HepG2 (cell line): ENCODE data around the gene MRPS7. TPM values are rescaled to one million over a fixed set of nuclear protein-coding genes. Genes with fewer than 3 reads are reported as not detected.

Experiments used
- ATF6 ChIP-seq: sonication (generic); formaldehyde crosslinking; conservative IDR thresholded peaks from 2 replicates; pipeline ENCODE4 v1.4.0; 2020; ENCODE audit warnings: missing genetic modification reagents
- ELF4 ChIP-seq: sonication (generic); formaldehyde crosslinking; IDR thresholded peaks from 2 replicates; pipeline ENCODE4 v1.5.0; 2020; ENCODE audit warnings: missing genetic modification reagents, mild to moderate bottlenecking, moderate library complexity, borderline replicate concordance
- LBX2 ChIP-seq: sonication (generic); formaldehyde crosslinking; IDR thresholded peaks from 2 replicates; pipeline ENCODE4 v1.5.0; 2020; ENCODE audit warnings: missing genetic modification reagents, mild to moderate bottlenecking, borderline replicate concordance
- SOX5 ChIP-seq: IDR thresholded peaks from 2 replicates; pipeline ENCODE4 v1.6.1; 2016; ENCODE audit warnings: borderline replicate concordance
- SP2 ChIP-seq: sonication (generic); formaldehyde crosslinking; IDR thresholded peaks from 2 replicates; pipeline ENCODE4 v1.5.1; 2020; ENCODE audit warnings: mild to moderate bottlenecking, missing genetic modification reagents
- STAG1 ChIP-seq: sonication (generic); formaldehyde crosslinking; IDR thresholded peaks from 2 replicates; pipeline ENCODE4 v1.4.0; 2020; ENCODE audit warnings: missing genetic modification reagents
- THAP11 ChIP-seq: IDR thresholded peaks from 2 replicates; pipeline ENCODE4 v1.6.1; 2016; ENCODE audit warnings: missing biosample characterization, missing genetic modification reagents
- YY1 ChIP-seq: IDR thresholded peaks from 2 replicates; pipeline ENCODE4 v1.6.1; 2011; ENCODE audit warnings: low read length, low read depth, moderate library complexity, mild to moderate bottlenecking; ENCODE audit not compliant: insufficient read depth, insufficient replicate concordance
- ZNF225 ChIP-seq: sonication (generic); formaldehyde crosslinking; IDR thresholded peaks from 2 replicates; pipeline ENCODE4 v1.4.0; 2020; ENCODE audit warnings: mild to moderate bottlenecking, missing genetic modification reagents
- ZNF670 ChIP-seq: sonication (generic); formaldehyde crosslinking; IDR thresholded peaks from 2 replicates; pipeline ENCODE4 v1.8.0; 2022; ENCODE audit warnings: mild to moderate bottlenecking, missing genetic modification reagents, borderline replicate concordance
- ZNF687 ChIP-seq: sonication (generic); formaldehyde crosslinking; IDR thresholded peaks from 2 replicates; pipeline ENCODE4 v1.5.1; 2020; ENCODE audit warnings: mild to moderate bottlenecking, missing genetic modification reagents, moderate library complexity
- ZNF883 ChIP-seq: sonication (generic); formaldehyde crosslinking; IDR thresholded peaks from 2 replicates; pipeline ENCODE4 v1.5.1; 2020; ENCODE audit warnings: mild to moderate bottlenecking, missing genetic modification reagents; ENCODE audit errors: not compliant biosample characterization
- ZSCAN30 ChIP-seq: sonication (generic); formaldehyde crosslinking; IDR thresholded peaks from 2 replicates; pipeline ENCODE4 v1.5.0; 2020; ENCODE audit warnings: mild to moderate bottlenecking, missing genetic modification reagents
- polyA plus RNA-seq, 8 experiments: library from polyadenylated mRNA; depleted of rRNA in 3 of 8; stranded (reverse) in 7 of 8; unstranded in 1 of 8; fragments of >200 nt; fragmentation: Illumina TruSeq in 4 of 8; extraction: Trizol in 4 of 8; gene quantifications; 2 replicates each; pipeline versions ENCODE4 v1.2.1 to v1.2.3, GENCODE V29; 2011 to 2016; ENCODE audit warnings: low read depth in 4 of 8, missing spikeins in 1 of 8, mixed read lengths in 1 of 8; ENCODE audit not compliant: insufficient read depth in 1 of 8
- total RNA-seq, 5 experiments: library from RNA; depleted of rRNA; stranded (reverse); fragments of >200 nt; fragmentation: Illumina TruSeq; extraction: Trizol; gene quantifications; 2 replicates each; pipeline ENCODE4 v1.2.3, GENCODE V29; 2016; ENCODE audit warnings: low read depth in 1 of 5
- TF ChIP-seq, protein P1 (sequence below): sonication (generic); formaldehyde crosslinking; IDR thresholded peaks from 2 replicates; pipeline ENCODE4 v1.4.0; 2020; ENCODE audit warnings: mild to moderate bottlenecking, missing genetic modification reagents
- TF ChIP-seq, protein P2 (sequence below): sonication (generic); formaldehyde crosslinking; IDR thresholded peaks from 2 replicates; pipeline ENCODE4 v1.5.1; 2020; ENCODE audit warnings: mild to moderate bottlenecking, missing genetic modification reagents, moderate library complexity
- TF ChIP-seq, protein P3 (sequence below): sonication (generic); formaldehyde crosslinking; IDR thresholded peaks from 2 replicates; pipeline ENCODE4 v1.9.0; 2021; ENCODE audit warnings: missing genetic modification reagents, mild to moderate bottlenecking, borderline replicate concordance

MRPS7 gene
- total and polyA plus RNA-seq, 2 of the 13 experiments (the other 11 are each of a cell fraction or from before 2014, with no cell fraction given) = 97.0 to 162 TPM

GRCh38 chr17:75308732-75309629 is 47.3 kb downstream of the MRPS7 start (continued):
- peak; percentile 32; the same call in 1 of the 2 replicates for TF ChIP-seq STAG1 (CRISPR knock-in tag)
- TF ChIP-seq ZNF670 = peak; percentile 92; the same call in 1 of the 2 replicates
- TF ChIP-seq, protein P1, sequence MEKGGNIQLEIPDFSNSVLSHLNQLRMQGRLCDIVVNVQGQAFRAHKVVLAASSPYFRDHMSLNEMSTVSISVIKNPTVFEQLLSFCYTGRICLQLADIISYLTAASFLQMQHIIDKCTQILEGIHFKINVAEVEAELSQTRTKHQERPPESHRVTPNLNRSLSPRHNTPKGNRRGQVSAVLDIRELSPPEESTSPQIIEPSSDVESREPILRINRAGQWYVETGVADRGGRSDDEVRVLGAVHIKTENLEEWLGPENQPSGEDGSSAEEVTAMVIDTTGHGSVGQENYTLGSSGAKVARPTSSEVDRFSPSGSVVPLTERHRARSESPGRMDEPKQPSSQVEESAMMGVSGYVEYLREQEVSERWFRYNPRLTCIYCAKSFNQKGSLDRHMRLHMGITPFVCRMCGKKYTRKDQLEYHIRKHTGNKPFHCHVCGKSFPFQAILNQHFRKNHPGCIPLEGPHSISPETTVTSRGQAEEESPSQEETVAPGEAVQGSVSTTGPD (CRISPR knock-in tag) = no peak; the same call in 1 of the 2 replicates
- TF ChIP-seq ZNF225 (CRISPR knock-in tag) = peak; percentile 48
- no peak for TF ChIP-seq ELF4 (CRISPR knock-in tag)
- peak; percentile 65; the same call in 1 of the 2 replicates for TF ChIP-seq ZSCAN30 (CRISPR knock-in tag)
- TF ChIP-seq, protein P2, sequence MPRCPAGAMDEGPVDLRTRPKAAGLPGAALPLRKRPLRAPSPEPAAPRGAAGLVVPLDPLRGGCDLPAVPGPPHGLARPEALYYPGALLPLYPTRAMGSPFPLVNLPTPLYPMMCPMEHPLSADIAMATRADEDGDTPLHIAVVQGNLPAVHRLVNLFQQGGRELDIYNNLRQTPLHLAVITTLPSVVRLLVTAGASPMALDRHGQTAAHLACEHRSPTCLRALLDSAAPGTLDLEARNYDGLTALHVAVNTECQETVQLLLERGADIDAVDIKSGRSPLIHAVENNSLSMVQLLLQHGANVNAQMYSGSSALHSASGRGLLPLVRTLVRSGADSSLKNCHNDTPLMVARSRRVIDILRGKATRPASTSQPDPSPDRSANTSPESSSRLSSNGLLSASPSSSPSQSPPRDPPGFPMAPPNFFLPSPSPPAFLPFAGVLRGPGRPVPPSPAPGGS = peak; percentile 79
- TF ChIP-seq ZNF883 (CRISPR knock-in tag) = peak; percentile 56
- peak; percentile 67; the same call in 1 of the 2 replicates for TF ChIP-seq ATF6 (CRISPR knock-in tag)
- TF ChIP-seq SOX5 (CRISPR knock-in tag) = peak; percentile 79
- peak; percentile 53; the same call in 1 of the 2 replicates for TF ChIP-seq SP2 (CRISPR knock-in tag)
- TF ChIP-seq YY1 = peak; percentile 52
- TF ChIP-seq LBX2 = no peak
- TF ChIP-seq, protein P3, sequence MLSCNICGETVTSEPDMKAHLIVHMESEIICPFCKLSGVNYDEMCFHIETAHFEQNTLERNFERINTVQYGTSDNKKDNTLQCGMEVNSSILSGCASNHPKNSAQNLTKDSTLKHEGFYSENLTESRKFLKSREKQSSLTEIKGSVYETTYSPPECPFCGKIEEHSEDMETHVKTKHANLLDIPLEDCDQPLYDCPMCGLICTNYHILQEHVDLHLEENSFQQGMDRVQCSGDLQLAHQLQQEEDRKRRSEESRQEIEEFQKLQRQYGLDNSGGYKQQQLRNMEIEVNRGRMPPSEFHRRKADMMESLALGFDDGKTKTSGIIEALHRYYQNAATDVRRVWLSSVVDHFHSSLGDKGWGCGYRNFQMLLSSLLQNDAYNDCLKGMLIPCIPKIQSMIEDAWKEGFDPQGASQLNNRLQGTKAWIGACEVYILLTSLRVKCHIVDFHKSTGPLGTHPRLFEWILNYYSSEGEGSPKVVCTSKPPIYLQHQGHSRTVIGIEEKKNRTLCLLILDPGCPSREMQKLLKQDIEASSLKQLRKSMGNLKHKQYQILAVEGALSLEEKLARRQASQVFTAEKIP = no peak
- TF ChIP-seq ZNF687 (CRISPR knock-in tag) = peak; percentile 99
- peak; percentile 87 for TF ChIP-seq THAP11 (CRISPR knock-in tag)
